NCI-H82 (cell line): ENCODE data around the gene MAPKBP1.
"Not testable (repeated sequence)": the region's sequence is repeated elsewhere in the genome, so short reads cannot be mapped to it uniquely, and the experiment has no call there.

ENCODE experiments used
- DNase-seq: peaks from one replicate; lab custom pipeline; 2025; lab: John Stamatoyannopoulos, UW

Gene MAPKBP1

GRCh38 chr15:41827880-41828806 lies 53.9 kb downstream of the MAPKBP1 start, which contains the start of gene JMJD7:
TSS of gene JMJD7 (plus strand) at chr15:41828092. CDS start at chr15:41828125, 33 bp downstream.
- peak; percentile 92 for DNase-seq

GRCh38 chr15:41828807-41829141 lies 54.5 kb downstream of the MAPKBP1 start:
- no peak for DNase-seq

- no peak for DNase-seq
Measured at GRCh38 chr15:41829959-41830646, 55.8 kb downstream of the MAPKBP1 start.

- DNase-seq: not testable (repeated sequence)
Measured at GRCh38 chr15:41831291-41831690, 57.0 kb downstream of the MAPKBP1 start.

DNA sequence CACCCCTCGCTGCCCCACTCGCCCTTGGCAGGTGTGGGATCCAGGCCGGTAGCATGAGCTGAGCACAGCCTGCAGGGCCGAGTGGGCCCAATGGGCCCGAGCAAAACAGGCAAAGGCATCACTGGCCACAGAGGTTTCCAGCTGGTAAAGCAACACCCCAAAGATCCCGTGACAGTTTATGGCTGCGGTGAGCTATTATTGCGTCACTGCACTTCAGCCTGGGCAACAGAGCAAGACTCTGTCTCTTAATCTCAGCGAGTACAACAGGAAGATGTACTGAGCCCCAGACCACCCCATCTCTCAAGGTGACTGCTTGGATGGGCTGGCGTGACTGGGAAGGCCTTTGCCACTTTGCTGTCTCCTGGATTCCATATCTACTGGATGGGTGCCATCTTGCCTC lies 57.9 kb downstream of the MAPKBP1 start:
- no peak for DNase-seq

- no peak for DNase-seq
Measured at GRCh38 chr15:41832875-41833274, 58.6 kb downstream of the MAPKBP1 start.

GRCh38 chr15:41834096-41834495 lies 59.8 kb downstream of the MAPKBP1 start:
- no peak for DNase-seq

GRCh38 chr15:41836073-41836472 lies 61.8 kb downstream of the MAPKBP1 start:
- DNase-seq: peak; percentile 9

GRCh38 chr15:41836713-41837454 lies 62.6 kb downstream of the MAPKBP1 start:
- DNase-seq: no peak

GRCh38 chr15:41838400-41838897 lies 64.2 kb downstream of the MAPKBP1 start, which contains the start of gene PLA2G4B:
TSS of gene PLA2G4B (plus strand) at chr15:41838847. CDS start at chr15:41838914, 67 bp downstream.
- peak; percentile 14 for DNase-seq

DNA sequence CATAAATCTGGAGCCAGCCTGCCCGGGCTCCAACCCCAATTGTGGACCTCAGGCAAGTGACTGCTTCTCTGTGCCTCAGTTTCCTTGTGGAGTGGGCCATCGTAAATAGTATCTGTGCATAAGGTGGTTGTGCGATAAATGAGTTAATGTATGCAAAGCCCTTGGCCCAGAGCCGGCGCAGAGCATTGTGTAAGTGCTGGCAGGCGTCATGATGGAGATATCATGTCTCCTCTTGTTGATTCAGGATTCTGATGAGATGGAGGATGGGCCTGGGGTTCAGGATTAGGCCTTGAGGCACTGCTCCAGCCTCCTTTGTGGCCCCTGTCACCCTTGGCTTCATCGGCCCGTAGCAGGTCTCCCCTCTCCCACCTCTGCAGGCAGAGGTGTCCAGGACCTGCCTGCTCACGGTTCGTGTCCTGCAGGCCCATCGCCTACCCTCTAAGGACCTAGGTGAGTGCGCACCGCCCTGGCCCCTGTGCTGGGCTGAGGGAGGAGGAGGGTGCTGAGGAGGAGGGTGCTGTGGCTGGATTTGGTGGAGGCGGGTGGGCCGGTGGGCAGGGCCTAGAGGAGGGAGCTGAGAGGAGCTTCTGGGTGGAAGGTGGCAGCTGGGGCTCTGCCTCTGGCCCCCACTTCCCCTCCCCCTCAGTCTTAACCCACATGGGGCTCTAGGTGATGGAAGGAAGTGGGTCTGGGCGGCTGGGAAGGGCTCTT lies 65.7 kb downstream of the MAPKBP1 start:
- peak; percentile 79 for DNase-seq

DNA sequence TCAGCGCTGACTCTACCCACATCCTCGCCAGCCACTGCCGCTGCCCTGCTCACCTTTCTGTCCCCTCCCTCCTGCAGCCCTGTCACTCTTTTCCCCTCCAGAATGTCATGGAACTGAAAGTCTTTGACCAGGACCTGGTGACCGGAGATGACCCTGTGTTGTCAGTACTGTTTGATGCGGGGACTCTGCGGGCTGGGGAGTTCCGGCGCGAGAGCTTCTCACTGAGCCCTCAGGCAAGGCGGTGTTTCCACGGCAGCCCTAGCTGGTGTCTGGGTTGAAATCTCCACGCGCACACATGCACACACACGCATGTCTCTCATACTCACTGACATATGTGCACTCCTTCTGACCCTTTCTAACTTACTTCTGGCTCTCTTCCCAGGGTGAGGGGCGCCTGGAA lies 66.4 kb downstream of the MAPKBP1 start:
- DNase-seq: no peak

DNA sequence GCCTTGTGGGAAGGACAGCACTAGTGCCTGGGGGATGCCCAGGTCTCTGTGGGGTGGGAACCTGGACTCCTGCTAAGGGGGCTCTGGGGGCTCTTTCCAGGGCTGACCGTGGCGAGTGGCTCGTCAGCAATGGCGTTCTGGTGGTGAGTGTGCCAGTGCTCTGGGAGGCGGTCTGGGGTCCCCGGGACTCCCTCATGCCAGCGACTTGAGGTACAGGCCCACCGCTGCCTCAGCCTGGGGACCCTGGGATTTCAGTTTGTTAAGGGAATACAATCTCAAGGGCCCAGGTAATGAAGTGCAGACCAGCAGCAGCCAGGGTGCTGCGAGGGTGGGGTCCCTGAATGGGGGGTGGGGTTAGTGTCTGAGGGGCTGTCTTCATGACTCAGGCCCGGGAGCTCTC lies 66.8 kb downstream of the MAPKBP1 start:
- DNase-seq: no peak

DNA sequence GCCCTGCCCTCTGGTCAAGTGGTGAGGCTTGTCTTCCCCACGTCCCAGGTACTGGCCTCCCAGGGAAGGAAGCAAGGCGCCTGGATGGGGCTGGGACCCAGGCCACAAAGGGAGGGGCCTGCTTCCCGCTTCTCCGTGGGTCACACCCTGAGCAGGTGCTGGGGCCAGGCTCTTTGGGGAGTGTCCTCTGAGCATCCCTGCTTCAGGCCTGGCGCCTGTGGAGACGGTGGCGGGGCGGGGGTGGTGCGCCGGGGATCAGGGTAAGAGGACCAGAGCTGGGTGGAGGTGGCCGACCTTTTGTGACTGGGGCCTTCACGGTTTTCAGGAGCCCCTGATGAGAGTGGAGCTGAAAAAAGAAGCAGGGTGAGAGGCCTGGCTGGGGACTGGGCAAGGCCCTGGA lies 67.9 kb downstream of the MAPKBP1 start:
- no peak for DNase-seq

DNA sequence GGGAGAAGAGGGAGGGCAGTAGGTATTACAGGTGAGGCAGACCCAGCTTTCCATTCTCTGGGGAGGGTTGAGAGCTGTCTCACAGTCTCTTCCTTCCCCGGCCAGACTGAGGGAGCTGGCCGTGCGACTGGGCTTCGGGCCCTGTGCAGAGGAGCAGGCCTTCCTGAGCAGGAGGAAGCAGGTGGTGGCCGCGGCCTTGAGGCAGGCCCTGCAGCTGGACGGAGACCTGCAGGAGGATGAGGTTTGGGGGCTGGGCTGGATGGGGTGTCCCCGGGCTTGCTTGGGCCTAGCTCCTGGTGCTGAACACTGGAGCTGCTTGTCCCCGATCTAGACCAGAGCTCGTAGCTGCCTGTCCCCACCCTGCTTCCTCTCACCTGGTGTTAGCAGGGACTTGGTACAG lies 69.3 kb downstream of the MAPKBP1 start:
- no peak for DNase-seq

DNA sequence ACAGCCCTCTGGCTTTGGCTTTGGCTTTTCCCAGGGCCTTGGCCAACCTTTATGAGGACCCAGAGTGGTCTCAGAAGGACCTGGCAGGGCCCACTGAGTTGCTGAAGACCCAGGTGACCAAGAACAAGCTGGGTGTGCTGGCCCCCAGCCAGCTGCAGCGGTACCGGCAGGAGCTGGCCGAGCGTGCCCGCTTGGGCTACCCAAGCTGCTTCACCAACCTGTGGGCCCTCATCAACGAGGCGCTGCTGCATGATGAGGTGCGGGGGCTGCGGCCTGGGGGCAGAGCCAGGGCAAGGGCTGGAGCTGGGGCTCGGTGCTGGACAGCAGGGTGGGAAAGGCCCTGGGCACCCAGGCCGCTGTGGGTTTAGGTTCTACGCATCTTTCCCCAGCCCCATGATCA lies 70.5 kb downstream of the MAPKBP1 start:
- DNase-seq: no peak

- no peak for DNase-seq
Measured at GRCh38 chr15:41847206-41847605, 72.9 kb downstream of the MAPKBP1 start.

DNA sequence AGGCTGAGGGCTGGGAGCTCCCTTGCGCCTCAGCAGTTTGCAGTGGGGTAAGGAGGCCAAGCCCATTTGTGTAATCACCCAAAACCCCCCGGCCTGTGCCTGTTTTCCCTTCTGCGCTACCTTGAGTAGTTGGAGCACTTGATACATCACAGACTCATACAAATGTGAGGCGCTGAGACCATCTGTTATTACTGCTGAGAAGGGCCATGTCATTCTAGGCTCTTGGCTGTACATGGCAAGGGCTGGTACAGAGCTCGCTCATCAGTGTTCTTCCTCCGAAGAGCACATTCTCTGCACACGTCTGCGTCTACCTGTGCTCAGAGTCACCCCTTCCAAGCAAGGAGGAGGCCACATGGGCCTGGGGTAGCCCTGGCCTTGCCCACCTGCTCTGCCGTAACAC lies 73.7 kb downstream of the MAPKBP1 start:
- DNase-seq: no peak

- no peak for DNase-seq
Measured at GRCh38 chr15:41848631-41849030, 74.3 kb downstream of the MAPKBP1 start.

GRCh38 chr15:41849204-41849603 lies 74.9 kb downstream of the MAPKBP1 start:
- no peak for DNase-seq

GRCh38 chr15:41849861-41850260 lies 75.6 kb downstream of the MAPKBP1 start:
- no peak for DNase-seq
